ENCODE measurements around the gene PKP4. TPM values are rescaled to one million over a fixed set of nuclear protein-coding genes. Genes with fewer than 3 reads are reported as not detected.

PKP4 gene
- total and polyA plus RNA-seq, 3 donors from 2014 or later = 42.5 to 60.5 (median 60.0) TPM

- Histone ChIP-seq H3K27ac (peak overlapping the region; percentile 25 to 47), H3K4me1 (peaks cover 7% of the 10 kb centered on the region), H3K9me3 (no peaks in the 10 kb centered on the region), H3K36me3 (ENCODE audit: low read depth, missing control alignments) (no peaks in the 10 kb centered on the region), H3K4me3 (no peak overlapping the region), H3K27me3 (no peaks in the 10 kb centered on the region)
- no peak for DNase-seq
- TF ChIP-seq POLR2A (IDR thresholded peaks at IDR 0.05) = no peak
- TF ChIP-seq CTCF (IDR thresholded peaks at IDR 0.05) = no peak
- 47 to 70% methylated on average over 6 of the region's 6 CpGs for WGBS, 2 donors
- intact Hi-C loops (cut with DNase I; ENCODE audit: low total_unique reads) = no loop called here
These were observed 21.5 kb downstream of the PKP4 start for GRCh38 chr2:158478237-158478636.

DNA sequence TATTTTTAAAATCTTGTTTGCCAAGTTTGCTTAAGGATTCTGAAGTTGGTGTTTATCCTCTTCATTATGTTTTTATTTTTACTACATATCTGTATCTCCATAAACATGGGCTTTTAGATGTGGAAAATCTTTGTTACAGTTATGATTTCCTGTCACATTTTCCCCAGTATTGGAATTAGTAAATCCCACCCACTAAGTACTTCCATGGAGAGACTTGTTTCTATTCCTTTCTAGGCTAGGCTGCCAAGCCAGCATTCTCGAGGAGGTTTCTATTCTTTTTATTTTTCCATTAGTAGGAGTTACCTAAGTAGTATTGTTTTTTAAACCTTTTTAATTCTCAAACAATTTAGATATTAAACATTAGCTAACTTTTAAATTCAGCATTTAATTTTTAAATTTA is 22.1 kb downstream of the PKP4 start:
- Histone ChIP-seq H3K9me3 (no peaks in the 10 kb centered on the region), H3K27ac (peak overlapping the region in 1 of 2 donors; percentile 47), H3K27me3 (no peaks in the 10 kb centered on the region), H3K4me3 (no peak overlapping the region), H3K4me1 (peaks cover 7% of the 10 kb centered on the region), H3K36me3 (ENCODE audit: low read depth, missing control alignments) (no peaks in the 10 kb centered on the region)
- TF ChIP-seq POLR2A (IDR thresholded peaks at IDR 0.05) (no peak), CTCF (IDR thresholded peaks at IDR 0.05) (no peak)
- DNase-seq = no peak
- intact Hi-C loops (cut with DNase I; ENCODE audit: low total_unique reads) = no loop called here
- WGBS, 2 donors = 45 to 52% methylated on average over 1 of the region's 1 CpG

GRCh38 chr2:158481116-158481515 is 24.4 kb downstream of the PKP4 start:
- H3K9me3 ChIP-seq = no peaks in the 10 kb centered on the region
- intact Hi-C loops (cut with DNase I; ENCODE audit: low total_unique reads) = no loop called here
- no peaks in the 10 kb centered on the region for H3K36me3 ChIP-seq (ENCODE audit: low read depth, missing control alignments)
- H3K27ac ChIP-seq = no peak overlapping the region
- H3K27me3 ChIP-seq = no peaks in the 10 kb centered on the region
- TF ChIP-seq CTCF (IDR thresholded peaks at IDR 0.05) (no peak), POLR2A (IDR thresholded peaks at IDR 0.05) (no peak)
- DNase-seq = no peak
- H3K4me3 ChIP-seq = no peak overlapping the region
- WGBS, 2 donors = 95% methylated on average over 1 of the region's 1 CpG
- H3K4me1 ChIP-seq = peaks cover 7% of the 10 kb centered on the region

- H3K4me3 ChIP-seq = no peak overlapping the region
- no peak for DNase-seq
- no peak overlapping the region for H3K27ac ChIP-seq
- H3K4me1 ChIP-seq = no peaks in the 10 kb centered on the region
- no peaks in the 10 kb centered on the region for H3K27me3 ChIP-seq
- no peaks in the 10 kb centered on the region for H3K36me3 ChIP-seq (ENCODE audit: low read depth, missing control alignments)
- TF ChIP-seq CTCF (IDR thresholded peaks at IDR 0.05) = no peak
- no peak for TF ChIP-seq POLR2A (IDR thresholded peaks at IDR 0.05)
- H3K9me3 ChIP-seq = no peaks in the 10 kb centered on the region
- intact Hi-C loops (cut with DNase I; ENCODE audit: low total_unique reads) = no loop called here
These were observed 25.8 kb downstream of the PKP4 start for GRCh38 chr2:158482594-158482993.

DNA sequence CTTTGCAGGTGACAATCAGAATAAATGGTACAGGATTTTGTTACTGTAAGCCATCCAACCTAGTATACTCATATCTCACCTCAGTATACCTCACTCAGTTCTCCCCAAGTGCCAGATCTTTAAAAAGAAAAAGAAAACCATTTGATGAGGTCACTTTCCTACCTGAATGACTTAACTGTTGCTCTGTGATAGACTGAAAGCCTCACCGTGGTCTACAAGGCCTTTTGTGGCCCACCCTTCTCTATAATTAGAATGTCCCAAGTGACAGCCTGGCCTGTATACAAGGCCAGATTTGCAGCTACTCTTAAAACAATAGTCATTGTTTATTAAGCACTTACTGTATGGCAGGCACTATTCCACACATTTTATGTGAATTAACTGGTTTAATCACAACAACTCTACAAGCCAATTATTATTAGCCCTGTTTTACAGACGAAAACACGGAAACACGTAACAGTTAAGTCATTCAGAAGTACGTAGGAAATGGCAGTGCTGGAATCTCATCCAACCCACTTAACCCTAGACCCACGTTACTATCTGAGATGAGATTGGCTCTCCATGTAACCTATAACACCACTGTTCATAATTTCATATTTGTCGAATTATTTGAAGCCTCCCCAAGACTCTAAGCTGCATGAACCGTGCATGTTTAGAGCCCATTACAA is 28.3 kb downstream of the PKP4 start:
- 80 to 84% methylated on average over 8 of the region's 8 CpGs for WGBS, 2 donors
- no peaks in the 10 kb centered on the region for H3K9me3 ChIP-seq
- H3K4me1 ChIP-seq = peaks cover 6% of the 10 kb centered on the region
- TF ChIP-seq CTCF (IDR thresholded peaks at IDR 0.05) = no peak
- TF ChIP-seq POLR2A (IDR thresholded peaks at IDR 0.05) = no peak
- H3K27me3 ChIP-seq = no peaks in the 10 kb centered on the region
- H3K4me3 ChIP-seq = no peak overlapping the region
- H3K27ac ChIP-seq = no peak overlapping the region
- H3K36me3 ChIP-seq (ENCODE audit: low read depth, missing control alignments) = no peaks in the 10 kb centered on the region
- DNase-seq = no peak
- intact Hi-C loops (cut with DNase I; ENCODE audit: low total_unique reads) = no loop called here
